ENCODE results near the gene NXPE2.
"Not testable (repeated sequence)": the region's sequence is repeated elsewhere in the genome, so short reads cannot be mapped to it uniquely, and the experiment has no call there.

NXPE2 gene

GRCh38 chr11:114678125-114679036 is at the start of gene NXPE2:
Gene NXPE2 (plus strand): TSS chr11:114678527. CDS start chr11:114678576, 49 bp downstream.
- DNase-seq (ENCODE audit: low read depth): peak; percentile 30

- not testable (repeated sequence) for DNase-seq (ENCODE audit: low read depth)
Measured at GRCh38 chr11:114631445-114631965, 46.8 kb upstream of the NXPE2 start.

GRCh38 chr11:114639440-114639839 is 38.9 kb upstream of the NXPE2 start:
- DNase-seq (ENCODE audit: low read depth): not testable (repeated sequence)

GRCh38 chr11:114650661-114651060 is 27.7 kb upstream of the NXPE2 start:
- DNase-seq (ENCODE audit: low read depth): no peak

GRCh38 chr11:114651145-114651718 is 27.1 kb upstream of the NXPE2 start:
- DNase-seq (ENCODE audit: low read depth): no peak

GRCh38 chr11:114653148-114653547 is 25.2 kb upstream of the NXPE2 start:
- no peak for DNase-seq (ENCODE audit: low read depth)

- no peak for DNase-seq (ENCODE audit: low read depth)
Measured at GRCh38 chr11:114664641-114665040, 13.7 kb upstream of the NXPE2 start.

- DNase-seq (ENCODE audit: low read depth): no peak
Measured at GRCh38 chr11:114666760-114667159, 11.6 kb upstream of the NXPE2 start.

GRCh38 chr11:114668109-114668508 is 10.2 kb upstream of the NXPE2 start:
- DNase-seq (ENCODE audit: low read depth): no peak

GRCh38 chr11:114673661-114674060 is 4.7 kb upstream of the NXPE2 start:
- no peak for DNase-seq (ENCODE audit: low read depth)

GRCh38 chr11:114679505-114679904 is 1.2 kb downstream of the NXPE2 start:
- no peak for DNase-seq (ENCODE audit: low read depth)

GRCh38 chr11:114683007-114683406 is 4.7 kb downstream of the NXPE2 start:
- no peak for DNase-seq (ENCODE audit: low read depth)

- no peak for DNase-seq (ENCODE audit: low read depth)
Measured at GRCh38 chr11:114684636-114685035, 6.3 kb downstream of the NXPE2 start.

- DNase-seq (ENCODE audit: low read depth): no peak
Measured at GRCh38 chr11:114685097-114685496, 6.8 kb downstream of the NXPE2 start.

- DNase-seq (ENCODE audit: low read depth): no peak
Measured at GRCh38 chr11:114705280-114706024, 27.1 kb downstream of the NXPE2 start.

- no peak for DNase-seq (ENCODE audit: low read depth)
Measured at GRCh38 chr11:114709960-114710359, 31.6 kb downstream of the NXPE2 start.

GRCh38 chr11:114713756-114714155 is 35.4 kb downstream of the NXPE2 start:
- no peak for DNase-seq (ENCODE audit: low read depth)

- DNase-seq (ENCODE audit: low read depth): no peak
Measured at GRCh38 chr11:114719562-114719961, 41.2 kb downstream of the NXPE2 start.

GRCh38 chr11:114724916-114725524 is 46.7 kb downstream of the NXPE2 start:
- no peak for DNase-seq (ENCODE audit: low read depth)

GRCh38 chr11:114725623-114726022 is 47.3 kb downstream of the NXPE2 start:
- no peak for DNase-seq (ENCODE audit: low read depth)

GRCh38 chr11:114736806-114737205 is 58.5 kb downstream of the NXPE2 start:
- DNase-seq (ENCODE audit: low read depth): no peak

GRCh38 chr11:114738954-114739353 is 60.6 kb downstream of the NXPE2 start:
- DNase-seq (ENCODE audit: low read depth): peak; percentile 55
